GM18517 (cell line): ENCODE data around the gene MGP.

Source experiments
- ATAC-seq: cut with Tn5 transposase; IDR thresholded peaks from one replicate; pipeline ENCODE4 v1.9.1; 2021; ENCODE audit warnings: mild to moderate bottlenecking, moderate library complexity; ENCODE audit not compliant: unreplicated experiment

Gene MGP

GRCh38 chr12:14885718-14886221 lies at the start of gene MGP:
Gene MGP, minus strand, starts transcription at chr12:14885854. Its CDS starts 63 bp downstream, at chr12:14885791.
- no peak for ATAC-seq

GRCh38 chr12:14935031-14935430 lies 49.4 kb upstream of the MGP start:
- ATAC-seq: no peak

GRCh38 chr12:14934511-14934910 lies 48.9 kb upstream of the MGP start:
- ATAC-seq: no peak

GRCh38 chr12:14931791-14932560 lies 46.3 kb upstream of the MGP start:
- ATAC-seq: no peak

GRCh38 chr12:14931359-14931758 lies 45.7 kb upstream of the MGP start:
- no peak for ATAC-seq

- no peak for ATAC-seq
Observed at GRCh38 chr12:14930299-14930698, 44.6 kb upstream of the MGP start.

GRCh38 chr12:14928931-14929330 lies 43.3 kb upstream of the MGP start:
- no peak for ATAC-seq

- no peak for ATAC-seq
Observed at GRCh38 chr12:14927267-14927666, 41.6 kb upstream of the MGP start.

GRCh38 chr12:14924541-14924940 lies 38.9 kb upstream of the MGP start:
- ATAC-seq: no peak

GRCh38 chr12:14923944-14924343 lies 38.3 kb upstream of the MGP start:
- ATAC-seq: no peak

GRCh38 chr12:14921218-14921617 lies 35.6 kb upstream of the MGP start:
- ATAC-seq: peak; percentile 52

- ATAC-seq: peak; percentile 52
Observed at GRCh38 chr12:14920475-14921126, 34.9 kb upstream of the MGP start.

- ATAC-seq: no peak
Observed at GRCh38 chr12:14919455-14919854, 33.8 kb upstream of the MGP start.

GRCh38 chr12:14915736-14916135 lies 30.1 kb upstream of the MGP start:
- no peak for ATAC-seq

- no peak for ATAC-seq
Observed at GRCh38 chr12:14913381-14913781, 27.7 kb upstream of the MGP start.

- no peak for ATAC-seq
Observed at GRCh38 chr12:14911131-14911530, 25.5 kb upstream of the MGP start.

- ATAC-seq: no peak
Observed at GRCh38 chr12:14910090-14910915, 24.6 kb upstream of the MGP start.

- ATAC-seq: no peak
Observed at GRCh38 chr12:14907953-14908352, 22.3 kb upstream of the MGP start.

GRCh38 chr12:14906114-14906513 lies 20.5 kb upstream of the MGP start:
- no peak for ATAC-seq

- no peak for ATAC-seq
Observed at GRCh38 chr12:14905269-14906004, 19.8 kb upstream of the MGP start.

GRCh38 chr12:14904854-14905253 lies 19.2 kb upstream of the MGP start:
- no peak for ATAC-seq
